Left lung (tissue), 10 donors: ENCODE measurements around the gene KL. TPM values are rescaled to one million over a fixed set of nuclear protein-coding genes. Genes with fewer than 3 reads are reported as not detected.

Source experiments
- ATAC-seq: fragments of 200-7000 bp; cut with Tn5 transposase; one replicate; pipeline ENCODE4 v1.9.1; 2020; ENCODE audit warnings: moderate library complexity
- DNase-seq, 4 donors: peaks; one replicate each; pipeline ENCODE4 v3.0.0-alpha.2; 2013 to 2020
- H3K27ac ChIP-seq, 2 donors: fragments of 200-600 bp; sonication (generic) in 1 of 2; one replicate each; pipeline versions ENCODE4 v1.5.0 to v1.8.0; 2020 to 2021
- H3K27me3 ChIP-seq, 2 donors: fragments of 200-600 bp; sonication (generic) in 1 of 2; one replicate each; pipeline versions ENCODE4 v1.5.0 to v1.8.0; 2020 to 2021
- H3K36me3 ChIP-seq, 2 donors: fragments of 200-600 bp; sonication (generic) in 1 of 2; one replicate each; pipeline versions ENCODE4 v1.5.0 to v1.8.0; 2020 to 2021
- H3K4me1 ChIP-seq, 2 donors: fragments of 200-600 bp; one replicate each; pipeline ENCODE4 v1.8.0; 2021
- H3K4me3 ChIP-seq, 2 donors: fragments of 200-600 bp; sonication (generic) in 1 of 2; one replicate each; pipeline versions ENCODE4 v1.5.0 to v1.8.0; 2020 to 2021; ENCODE audit warnings: mild to moderate bottlenecking in 1 of 2
- H3K9me3 ChIP-seq, 2 donors: fragments of 200-600 bp; sonication (generic) in 1 of 2; one replicate each; pipeline versions ENCODE4 v1.5.0 to v1.8.0; 2020 to 2021
- intact Hi-C, 2 donors: fragments of 100-400 bp; cut with DNase I; formaldehyde crosslinking; loops; one replicate each; pipeline versions ENCODE4 v1.11.2 to v1.14.2; 2022
- polyA plus RNA-seq, 6 donors: library from polyadenylated mRNA; unstranded; fragments of 120-200 nt; gene quantifications; one replicate each; pipeline ENCODE4 v1.2.1, GENCODE V29; 2013; ENCODE audit not compliant: insufficient read length in 6 of 6
- total RNA-seq, 2 donors: library from RNA; stranded (reverse); fragmentation: NEBNext Ultra II Directional; extraction: Animal tissue kit (Norgen Biotek cat#: 25700); gene quantifications; one replicate each; pipeline ENCODE4 v1.2.1, GENCODE V29; 2021
- TF ChIP-seq, protein P1 (sequence below), 2 donors: fragments of 200-600 bp; sonication (generic) in 1 of 2; IDR thresholded peaks; one replicate each; pipeline versions ENCODE4 v1.5.0 to v1.8.0; 2021; ENCODE audit warnings: antibody characterized with exemption in 2 of 2
- donor health status: DM: no; HTN: yes; CAD: no.
- donor health status: DM: no; HTN: no; CAD: no.

KL gene
- total and polyA plus RNA-seq, 8 donors = 2.8 to 8.6 (median 8.0) TPM

DNA sequence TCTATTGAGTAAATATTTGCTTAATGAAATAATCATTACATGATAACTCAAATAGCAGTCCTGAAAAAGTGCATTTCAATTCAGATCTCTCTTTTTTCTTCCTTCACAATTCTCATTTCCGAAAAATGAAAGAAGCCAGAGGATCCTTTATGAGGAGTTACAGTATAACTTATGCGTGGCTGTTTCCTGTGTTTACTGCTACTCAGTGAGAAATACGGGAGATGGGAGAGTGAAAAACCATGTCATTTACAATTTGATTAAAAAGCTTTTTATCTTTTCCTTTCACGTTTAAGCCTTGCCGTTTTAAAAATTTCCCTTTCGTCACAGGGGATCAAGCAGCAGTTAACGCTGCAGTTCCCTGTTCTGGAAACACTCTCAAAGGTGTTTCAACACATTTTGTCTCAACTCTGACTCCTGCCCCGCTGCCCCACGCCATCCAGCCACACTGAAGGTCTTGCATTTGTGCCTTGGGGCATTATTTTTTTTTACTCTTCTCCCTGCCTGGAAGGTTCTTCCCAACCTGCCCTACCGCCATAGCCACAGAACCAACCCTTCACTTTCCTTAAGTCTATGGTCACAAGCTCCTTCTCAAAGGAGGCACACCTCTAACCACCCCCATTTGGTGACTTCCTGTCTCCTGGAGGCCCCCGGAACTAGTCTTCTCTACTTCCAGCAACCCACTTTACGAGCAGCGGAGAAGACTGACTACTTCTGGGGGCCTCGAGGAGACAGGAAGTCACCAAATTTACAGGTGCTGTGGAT, 17.0 kb downstream of the KL start:
- H3K4me3 ChIP-seq = peak overlapping the region in 1 of 2 donors; percentile 2
- no peak for ATAC-seq
- peaks cover 0 to 33% of the 10 kb centered on the region in 2 donors for H3K4me1 ChIP-seq
- peak overlapping the region in 1 of 2 donors; percentile 84 for H3K27ac ChIP-seq
- TF ChIP-seq, protein P1, sequence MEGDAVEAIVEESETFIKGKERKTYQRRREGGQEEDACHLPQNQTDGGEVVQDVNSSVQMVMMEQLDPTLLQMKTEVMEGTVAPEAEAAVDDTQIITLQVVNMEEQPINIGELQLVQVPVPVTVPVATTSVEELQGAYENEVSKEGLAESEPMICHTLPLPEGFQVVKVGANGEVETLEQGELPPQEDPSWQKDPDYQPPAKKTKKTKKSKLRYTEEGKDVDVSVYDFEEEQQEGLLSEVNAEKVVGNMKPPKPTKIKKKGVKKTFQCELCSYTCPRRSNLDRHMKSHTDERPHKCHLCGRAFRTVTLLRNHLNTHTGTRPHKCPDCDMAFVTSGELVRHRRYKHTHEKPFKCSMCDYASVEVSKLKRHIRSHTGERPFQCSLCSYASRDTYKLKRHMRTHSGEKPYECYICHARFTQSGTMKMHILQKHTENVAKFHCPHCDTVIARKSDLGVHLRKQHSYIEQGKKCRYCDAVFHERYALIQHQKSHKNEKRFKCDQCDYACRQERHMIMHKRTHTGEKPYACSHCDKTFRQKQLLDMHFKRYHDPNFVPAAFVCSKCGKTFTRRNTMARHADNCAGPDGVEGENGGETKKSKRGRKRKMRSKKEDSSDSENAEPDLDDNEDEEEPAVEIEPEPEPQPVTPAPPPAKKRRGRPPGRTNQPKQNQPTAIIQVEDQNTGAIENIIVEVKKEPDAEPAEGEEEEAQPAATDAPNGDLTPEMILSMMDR (IDR thresholded peaks at IDR 0.05) = no peak
- no peaks in the 10 kb centered on the region for H3K27me3 ChIP-seq
- no peaks in the 10 kb centered on the region for H3K9me3 ChIP-seq
- peak in 1 of 4 donors; percentile 70 for DNase-seq
- intact Hi-C loops = no loop called here
- H3K36me3 ChIP-seq = no peaks in the 10 kb centered on the region

DNA sequence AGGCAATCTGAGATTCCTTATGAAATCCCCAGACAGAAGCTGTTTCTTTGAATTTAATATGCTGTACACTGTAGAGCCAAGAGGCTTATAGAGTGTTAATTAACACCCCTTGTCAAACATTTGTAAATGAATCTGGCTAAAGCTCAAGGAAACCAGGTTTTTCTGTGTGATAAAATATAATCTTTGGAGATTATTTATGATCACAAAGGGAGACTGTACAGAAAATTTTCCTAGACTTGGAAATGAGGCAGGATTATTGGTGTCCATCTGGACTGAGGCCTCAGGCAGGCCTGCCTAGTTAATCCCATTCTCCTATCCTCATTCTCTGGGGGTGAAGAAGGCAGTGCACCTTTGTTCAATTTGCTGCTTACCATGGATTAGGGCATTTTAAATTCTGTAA, 17.8 kb downstream of the KL start:
- TF ChIP-seq, protein P1 (IDR thresholded peaks at IDR 0.05) = no peak
- intact Hi-C loops = no loop called here
- no peak for ATAC-seq
- peak overlapping the region in 1 of 2 donors; percentile 84 for H3K27ac ChIP-seq
- no peaks in the 10 kb centered on the region for H3K27me3 ChIP-seq
- H3K36me3 ChIP-seq = no peaks in the 10 kb centered on the region
- no peaks in the 10 kb centered on the region for H3K9me3 ChIP-seq
- H3K4me1 ChIP-seq = peaks cover 0 to 33% of the 10 kb centered on the region in 2 donors
- H3K4me3 ChIP-seq = no peak overlapping the region
- DNase-seq = no peak

DNA sequence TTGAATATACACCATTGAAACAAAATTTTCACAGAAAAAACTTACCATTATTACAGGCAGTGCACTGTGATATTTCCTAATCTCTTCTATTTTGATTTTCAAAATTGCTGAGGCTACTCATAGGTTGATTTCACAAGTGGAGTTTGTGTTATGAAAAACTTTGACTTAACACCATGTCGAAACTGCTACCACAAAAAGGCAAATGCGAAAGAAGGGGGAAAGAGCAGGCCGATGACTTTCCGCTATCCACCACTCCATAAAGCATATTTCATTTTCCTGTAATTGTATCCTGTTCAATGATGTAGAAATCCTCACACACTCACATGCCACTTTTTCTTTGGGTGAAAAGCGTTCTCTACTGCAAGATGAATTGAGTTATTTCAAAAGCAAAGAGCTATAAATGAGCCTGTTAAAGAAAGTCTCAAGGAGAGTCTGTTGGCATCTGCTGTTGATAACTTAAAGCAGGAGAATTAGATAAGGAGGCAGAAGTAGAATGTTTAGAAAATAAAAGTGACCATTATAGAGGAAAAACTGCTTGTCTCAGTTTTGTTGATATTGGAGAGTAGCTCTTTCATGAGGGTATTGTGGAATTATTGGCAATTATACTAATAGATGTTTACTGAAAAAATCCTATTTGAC, 18.8 kb downstream of the KL start:
- TF ChIP-seq, protein P1 (IDR thresholded peaks at IDR 0.05) = no peak
- intact Hi-C loops = no loop called here
- peak overlapping the region in 1 of 2 donors; percentile 84 for H3K27ac ChIP-seq
- no peaks in the 10 kb centered on the region for H3K9me3 ChIP-seq
- H3K4me1 ChIP-seq = peaks cover 0 to 38% of the 10 kb centered on the region in 2 donors
- H3K36me3 ChIP-seq = no peaks in the 10 kb centered on the region
- no peaks in the 10 kb centered on the region for H3K27me3 ChIP-seq
- DNase-seq (no peak), ATAC-seq (no peak)
- no peak overlapping the region for H3K4me3 ChIP-seq

- Histone ChIP-seq H3K4me3 (no peak overlapping the region), H3K4me1 (peaks cover 0 to 39% of the 10 kb centered on the region in 2 donors), H3K9me3 (no peaks in the 10 kb centered on the region), H3K27me3 (no peaks in the 10 kb centered on the region), H3K36me3 (no peaks in the 10 kb centered on the region), H3K27ac (no peak overlapping the region)
- TF ChIP-seq, protein P1 (IDR thresholded peaks at IDR 0.05) = no peak
- intact Hi-C loops = no loop called here
- DNase-seq (no peak), ATAC-seq (no peak)
Measured at GRCh38 chr13:33037673-33038072, 21.4 kb downstream of the KL start.

- no peak overlapping the region for H3K4me3 ChIP-seq
- peak overlapping the region in 1 of 2 donors; percentile 51 for H3K27ac ChIP-seq
- intact Hi-C loops = no loop called here
- no peaks in the 10 kb centered on the region for H3K9me3 ChIP-seq
- no peaks in the 10 kb centered on the region for H3K27me3 ChIP-seq
- DNase-seq = no peak
- TF ChIP-seq, protein P1 (IDR thresholded peaks at IDR 0.05) = no peak
- H3K4me1 ChIP-seq = peaks cover 0 to 21% of the 10 kb centered on the region in 2 donors
- ATAC-seq = peak; percentile 70
- H3K36me3 ChIP-seq = no peaks in the 10 kb centered on the region
Measured at GRCh38 chr13:33040090-33040489, 23.9 kb downstream of the KL start.
